HG02884 (cell line): ENCODE measurements around the gene ABHD13.

ENCODE experiments used
- ATAC-seq: cut with Tn5 transposase; IDR thresholded peaks from one replicate; pipeline ENCODE4 v1.9.1; 2021; ENCODE audit warnings: mild to moderate bottlenecking, moderate library complexity; ENCODE audit not compliant: unreplicated experiment

ABHD13 gene

GRCh38 chr13:108283110-108283509 lies 64.9 kb downstream of the ABHD13 start:
- no peak for ATAC-seq
